HepG2 (cell line): ENCODE data around the gene SYNJ2. TPM values are rescaled to one million over a fixed set of nuclear protein-coding genes. Genes with fewer than 3 reads are reported as not detected.

ENCODE experiments used
- AGO1 ChIP-seq: fragments of 200-400 bp; formaldehyde crosslinking; IDR thresholded peaks from 2 replicates; pipeline ENCODE4 v1.6.1; 2017; ENCODE audit warnings: mild to moderate bottlenecking, low read depth, low read length, moderate library complexity; ENCODE audit not compliant: poor library complexity, severe bottlenecking
- AHR ChIP-seq: IDR thresholded peaks from 2 replicates; pipeline ENCODE4 v1.6.1; 2018; ENCODE audit warnings: missing genetic modification reagents, missing compliant biosample characterization
- ARHGAP35 ChIP-seq: sonication (generic); formaldehyde crosslinking; IDR thresholded peaks from 2 replicates; pipeline ENCODE4 v1.9.0; 2022; ENCODE audit warnings: mild to moderate bottlenecking, inconsistent platforms, moderate library complexity, missing genetic modification reagents, borderline replicate concordance
- EED ChIP-seq: sonication (generic); formaldehyde crosslinking; IDR thresholded peaks from 2 replicates; pipeline ENCODE4 v1.5.0; 2020; ENCODE audit warnings: mild to moderate bottlenecking, missing genetic modification reagents
- IRF1 ChIP-seq: sonication (generic); formaldehyde crosslinking; IDR thresholded peaks from 2 replicates; pipeline ENCODE4 v1.4.0; 2020; ENCODE audit warnings: low read depth, mild to moderate bottlenecking, missing genetic modification reagents
- ISL2 ChIP-seq: sonication (generic); formaldehyde crosslinking; IDR thresholded peaks from 2 replicates; pipeline ENCODE4 v1.5.0; 2020; ENCODE audit warnings: missing genetic modification reagents
- KAT2B ChIP-seq: fragments of 150-350 bp; IDR thresholded peaks from 2 replicates; pipeline ENCODE4 v1.6.1; 2014; ENCODE audit warnings: low read depth, low read length, borderline replicate concordance
- KLF12 ChIP-seq: sonication (generic); formaldehyde crosslinking; IDR thresholded peaks from 2 replicates; pipeline ENCODE4 v1.4.0; 2020; ENCODE audit warnings: missing genetic modification reagents, borderline replicate concordance
- KLF6 ChIP-seq: IDR thresholded peaks from 2 replicates; pipeline ENCODE4 v1.8.0; 2016; ENCODE audit warnings: missing biosample characterization, missing genetic modification reagents
- KMT2B ChIP-seq: IDR thresholded peaks from 2 replicates; pipeline ENCODE4 v1.6.1; 2016; ENCODE audit warnings: missing genetic modification reagents, missing compliant biosample characterization
- NFIC ChIP-seq: IDR thresholded peaks from 2 replicates; pipeline ENCODE4 v1.6.1; 2012; ENCODE audit warnings: mild to moderate bottlenecking, low read length, inconsistent platforms
- NR2F1 ChIP-seq, 2 experiments: fragments of 450-650 bp in 1 of 2; formaldehyde crosslinking in 1 of 2; IDR thresholded peaks; 2 replicates each; pipeline versions ENCODE4 v1.5.0 to v1.6.1; 2016 to 2020; ENCODE audit warnings: mild to moderate bottlenecking in 1 of 2, missing compliant biosample characterization in 1 of 2, missing genetic modification reagents in 1 of 2, moderate library complexity in 1 of 2
- PITX1 ChIP-seq: sonication (generic); formaldehyde crosslinking; IDR thresholded peaks from 2 replicates; pipeline ENCODE4 v1.5.1; 2020; ENCODE audit warnings: mild to moderate bottlenecking, missing genetic modification reagents
- RARA ChIP-seq: IDR thresholded peaks from 2 replicates; pipeline ENCODE4 v1.6.1; 2016; ENCODE audit warnings: missing genetic modification reagents, missing compliant biosample characterization
- SALL1 ChIP-seq: sonication (generic); formaldehyde crosslinking; IDR thresholded peaks from 2 replicates; pipeline ENCODE4 v1.8.0; 2022; ENCODE audit warnings: mild to moderate bottlenecking, missing genetic modification reagents
- TRIM24 ChIP-seq: sonication (generic); formaldehyde crosslinking; IDR thresholded peaks from 2 replicates; pipeline ENCODE4 v1.8.0; 2022; ENCODE audit warnings: mild to moderate bottlenecking, missing genetic modification reagents
- U2AF1 ChIP-seq: fragments of 200-400 bp; formaldehyde crosslinking; optimal IDR thresholded peaks from 2 replicates; pipeline ENCODE3; 2017; ENCODE audit warnings: mild to moderate bottlenecking, low read depth, low read length
- UBTF ChIP-seq: sonication (generic); formaldehyde crosslinking; IDR thresholded peaks from 2 replicates; pipeline ENCODE4 v1.4.0; 2020; ENCODE audit warnings: mild to moderate bottlenecking, missing genetic modification reagents
- ZBTB42 ChIP-seq: sonication (generic); formaldehyde crosslinking; IDR thresholded peaks from 2 replicates; pipeline ENCODE4 v1.5.0; 2020; ENCODE audit warnings: mild to moderate bottlenecking, missing genetic modification reagents
- ZNF121 ChIP-seq: sonication (generic); formaldehyde crosslinking; IDR thresholded peaks from 2 replicates; pipeline ENCODE4 v1.5.0; 2020; ENCODE audit warnings: mild to moderate bottlenecking, missing genetic modification reagents
- ZNF335 ChIP-seq: sonication (generic); formaldehyde crosslinking; IDR thresholded peaks from 2 replicates; pipeline ENCODE4 v1.4.0; 2020; ENCODE audit warnings: missing genetic modification reagents
- ZNF547 ChIP-seq: sonication (generic); formaldehyde crosslinking; IDR thresholded peaks from 2 replicates; pipeline ENCODE4 v1.5.1; 2020; ENCODE audit warnings: mild to moderate bottlenecking, missing genetic modification reagents
- ZNF577 ChIP-seq: sonication (generic); formaldehyde crosslinking; IDR thresholded peaks from 2 replicates; pipeline ENCODE4 v1.4.0; 2020; ENCODE audit warnings: mild to moderate bottlenecking, low read depth, missing genetic modification reagents, borderline replicate concordance
- ZNF607 ChIP-seq: sonication (generic); formaldehyde crosslinking; IDR thresholded peaks from 2 replicates; pipeline ENCODE4 v1.5.1; 2020; ENCODE audit warnings: missing genetic modification reagents, mild to moderate bottlenecking, borderline replicate concordance
- ZNF720 ChIP-seq: sonication (generic); formaldehyde crosslinking; IDR thresholded peaks from 2 replicates; pipeline ENCODE4 v1.4.0; 2020; ENCODE audit warnings: missing genetic modification reagents
- ZNF777 ChIP-seq: sonication (generic); formaldehyde crosslinking; IDR thresholded peaks from 2 replicates; pipeline ENCODE4 v1.4.0; 2020; ENCODE audit warnings: missing genetic modification reagents
- polyA plus RNA-seq, 8 experiments: library from polyadenylated mRNA; depleted of rRNA in 3 of 8; stranded (reverse) in 7 of 8; unstranded in 1 of 8; fragments of >200 nt; fragmentation: Illumina TruSeq in 4 of 8; extraction: Trizol in 4 of 8; gene quantifications; 2 replicates each; pipeline versions ENCODE4 v1.2.1 to v1.2.3, GENCODE V29; 2011 to 2016; ENCODE audit warnings: low read depth in 4 of 8, missing spikeins in 1 of 8, mixed read lengths in 1 of 8; ENCODE audit not compliant: insufficient read depth in 1 of 8
- total RNA-seq, 5 experiments: library from RNA; depleted of rRNA; stranded (reverse); fragments of >200 nt; fragmentation: Illumina TruSeq; extraction: Trizol; gene quantifications; 2 replicates each; pipeline ENCODE4 v1.2.3, GENCODE V29; 2016; ENCODE audit warnings: low read depth in 1 of 5
- TF ChIP-seq, protein P1 (sequence below): sonication (generic); formaldehyde crosslinking; IDR thresholded peaks from 2 replicates; pipeline ENCODE4 v1.4.0; 2020; ENCODE audit warnings: missing genetic modification reagents, borderline replicate concordance

Gene SYNJ2
- total and polyA plus RNA-seq, 2 of the 13 experiments (the other 11 are each of a cell fraction or from before 2014, with no cell fraction given): 39.1 to 57.6 TPM

GRCh38 chr6:158026901-158027589 is 45.4 kb downstream of the SYNJ2 start (continued):
- TF ChIP-seq ZNF577 (CRISPR knock-in tag): no peak
- no peak for TF ChIP-seq KLF12 (CRISPR knock-in tag)
- TF ChIP-seq KMT2B (CRISPR knock-in tag): no peak
- TF ChIP-seq ZNF607 (CRISPR knock-in tag): no peak
- TF ChIP-seq UBTF (CRISPR knock-in tag): no peak
- no peak for TF ChIP-seq ZNF777 (CRISPR knock-in tag)
- TF ChIP-seq ZNF335: no peak
- no peak for TF ChIP-seq ZBTB42
- TF ChIP-seq AHR (CRISPR knock-in tag): no peak
- TF ChIP-seq AGO1: no peak
- TF ChIP-seq EED: no peak
- TF ChIP-seq NFIC: no peak
- TF ChIP-seq KAT2B: no peak
- TF ChIP-seq ARHGAP35 (CRISPR knock-in tag): no peak
- TF ChIP-seq KLF6 (CRISPR knock-in tag): no peak
- TF ChIP-seq NR2F1 (CRISPR knock-in tag; IDR thresholded peaks at IDR 0.05): no peak
- TF ChIP-seq ZNF547: no peak
- TF ChIP-seq ZNF720 (CRISPR knock-in tag): no peak
- no peak for TF ChIP-seq PITX1 (CRISPR knock-in tag)
- TF ChIP-seq ZNF121 (CRISPR knock-in tag): no peak
- no peak for TF ChIP-seq IRF1 (CRISPR knock-in tag)
- no peak for TF ChIP-seq TRIM24
- no peak for TF ChIP-seq ISL2
- peak; percentile 3; the same call in 1 of the 2 replicates for TF ChIP-seq SALL1 (CRISPR knock-in tag)
- TF ChIP-seq U2AF1: no peak
- TF ChIP-seq, protein P1, sequence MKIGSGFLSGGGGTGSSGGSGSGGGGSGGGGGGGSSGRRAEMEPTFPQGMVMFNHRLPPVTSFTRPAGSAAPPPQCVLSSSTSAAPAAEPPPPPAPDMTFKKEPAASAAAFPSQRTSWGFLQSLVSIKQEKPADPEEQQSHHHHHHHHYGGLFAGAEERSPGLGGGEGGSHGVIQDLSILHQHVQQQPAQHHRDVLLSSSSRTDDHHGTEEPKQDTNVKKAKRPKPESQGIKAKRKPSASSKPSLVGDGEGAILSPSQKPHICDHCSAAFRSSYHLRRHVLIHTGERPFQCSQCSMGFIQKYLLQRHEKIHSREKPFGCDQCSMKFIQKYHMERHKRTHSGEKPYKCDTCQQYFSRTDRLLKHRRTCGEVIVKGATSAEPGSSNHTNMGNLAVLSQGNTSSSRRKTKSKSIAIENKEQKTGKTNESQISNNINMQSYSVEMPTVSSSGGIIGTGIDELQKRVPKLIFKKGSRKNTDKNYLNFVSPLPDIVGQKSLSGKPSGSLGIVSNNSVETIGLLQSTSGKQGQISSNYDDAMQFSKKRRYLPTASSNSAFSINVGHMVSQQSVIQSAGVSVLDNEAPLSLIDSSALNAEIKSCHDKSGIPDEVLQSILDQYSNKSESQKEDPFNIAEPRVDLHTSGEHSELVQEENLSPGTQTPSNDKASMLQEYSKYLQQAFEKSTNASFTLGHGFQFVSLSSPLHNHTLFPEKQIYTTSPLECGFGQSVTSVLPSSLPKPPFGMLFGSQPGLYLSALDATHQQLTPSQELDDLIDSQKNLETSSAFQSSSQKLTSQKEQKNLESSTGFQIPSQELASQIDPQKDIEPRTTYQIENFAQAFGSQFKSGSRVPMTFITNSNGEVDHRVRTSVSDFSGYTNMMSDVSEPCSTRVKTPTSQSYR (CRISPR knock-in tag): no peak
- TF ChIP-seq RARA (CRISPR knock-in tag): 0 out of 2 replicates have a peak, but pooled peaks have one; percentile 3
